ENCODE data around the gene SYT7. TPM values are rescaled to one million over a fixed set of nuclear protein-coding genes. Genes with fewer than 3 reads are reported as not detected.
A peak's percentile ranks its signal among the peaks of the same experiment; 100 is the strongest.

SYT7 gene
- total and polyA plus RNA-seq, 2 of the 8 experiments (the other 6 are each of a cell fraction or from before 2014, with no cell fraction given) = 9.6 to 10.5 TPM

- no peak overlapping the region; the same call in 1 of the 2 replicates for H2BK12ac ChIP-seq (ENCODE audit: low read depth, low read length)
- no peak overlapping the region for H2BK15ac ChIP-seq (ENCODE audit: low read length)
- peak overlapping the region; percentile 23; the same call in 1 of the 2 replicates for H2BK20ac ChIP-seq (ENCODE audit: low read length)
- no peak overlapping the region for H3K23ac ChIP-seq (ENCODE audit: insufficient read length)
- FAIRE-seq = no peak
- H3K9me3 ChIP-seq (ENCODE audit: insufficient read depth in 2 of 2, low read depth in 1 of 2, low read length in 1 of 2) = no peaks in the 10 kb centered on the region
- no peak overlapping the region for H3K9ac ChIP-seq (replicated peaks in 1 of 4; ENCODE audit: extremely low read depth in 1 of 4, low read depth in 3 of 4, low read length in 3 of 4)
- no peaks in the 10 kb centered on the region for H3K79me1 ChIP-seq (ENCODE audit: low read depth, low read length)
- H3K79me2 ChIP-seq (ENCODE audit: control insufficient read depth in 1 of 2, insufficient read depth in 2 of 2, low read length in 2 of 2) = no peaks in the 10 kb centered on the region
- no peaks in the 10 kb centered on the region for H3K36me3 ChIP-seq (ENCODE audit: control insufficient read depth in 2 of 4, insufficient read depth in 4 of 4, low read length in 3 of 4)
- H3K4me3 ChIP-seq (ENCODE audit: extremely low read depth in 1 of 4, insufficient read depth in 2 of 4, low read depth in 3 of 4, low read length in 4 of 4) = no peak overlapping the region
- ChIA-PET CTCF (ENCODE audit: partially characterized antibody) (interaction anchor here (0.7 to 21.9 kb wide), 41 partner anchors 9 to 236 kb away, joined by 3 to 335 read pairs (median 9); partner anchors contain the start of genes LRRC10B, SYT7 and TMEM216), POLR2A (ENCODE audit: partially characterized antibody) (interaction anchor here (1.0 to 1.3 kb wide), 2 partner anchors 10 to 44 kb away, joined by 3 read pairs; no protein-coding TSS in a partner anchor)
- 0 out of 2 replicates have a peak, but pooled peaks cover 2% of the 10 kb centered on the region for H3K23me2 ChIP-seq (ENCODE audit: low read depth, low read length)
- no peak overlapping the region for H4K5ac ChIP-seq (ENCODE audit: insufficient read length, low read depth, low read length)
- 93% methylated on average over 5 of the region's 5 CpGs; no CpG with 5 or more reads in 1 of the 2 experiments for WGBS, 2 experiments (ENCODE audit: extremely low coverage in 1 of 2, insufficient coverage in 1 of 2, insufficient read length in 1 of 2, insufficient replicate concordance in 2 of 2, low coverage in 1 of 2, low lambda C conversion rate in 2 of 2, missing lambda C conversion rate in 1 of 2)
- no peak overlapping the region for H2AFZ ChIP-seq (ENCODE audit: low read length)
- no peak overlapping the region for H4K8ac ChIP-seq (ENCODE audit: extremely low read depth, insufficient read depth, low read length)
- H3K14ac ChIP-seq (ENCODE audit: insufficient read length) = no peak overlapping the region
- peak overlapping the region; percentile 12 for H4K91ac ChIP-seq (replicated peaks; ENCODE audit: insufficient read length, low read length)
- H2AK5ac ChIP-seq (ENCODE audit: low read depth, low read length) = no peak overlapping the region
- H3K4me1 ChIP-seq (replicated peaks in 1 of 4; ENCODE audit: control insufficient read depth in 3 of 4, insufficient read depth in 4 of 4, low read length in 3 of 4) = peaks cover 5 to 25% (median 18%) of the 10 kb centered on the region in 4 experiments
- no peak overlapping the region for H2BK5ac ChIP-seq (ENCODE audit: low read depth, low read length)
- no peaks in the 10 kb centered on the region for H3K27me3 ChIP-seq (replicated peaks in 1 of 4; ENCODE audit: control insufficient read depth in 3 of 4, extremely low read depth in 1 of 4, insufficient read depth in 3 of 4, low read length in 3 of 4)
- no peak overlapping the region for H3K4ac ChIP-seq (replicated peaks; ENCODE audit: insufficient read length, low read depth, low read length)
- H3K56ac ChIP-seq (replicated peaks; ENCODE audit: insufficient read length, low read depth, low read length) = no peak overlapping the region
- H4K20me1 ChIP-seq (replicated peaks in 1 of 2; ENCODE audit: control insufficient read depth in 1 of 2, insufficient read depth in 2 of 2, low read length in 2 of 2) = no peaks in the 10 kb centered on the region
- TF ChIP-seq SRF (IDR thresholded peaks at IDR 0.05; ENCODE audit: low read depth, low read length) = no peak
- TF ChIP-seq ASH2L (IDR thresholded peaks at IDR 0.05; ENCODE audit: low read length) = no peak
- TF ChIP-seq BRCA1 (IDR thresholded peaks at IDR 0.05; ENCODE audit: low read depth, low read length) = no peak
- TF ChIP-seq SIRT6 (IDR thresholded peaks at IDR 0.05; ENCODE audit: low read length) = no peak
- no peak for TF ChIP-seq CTCF (IDR thresholded peaks at IDR 0.05; ENCODE audit: control extremely low read depth in 1 of 3, insufficient read depth in 1 of 3, low read depth in 1 of 3, low read length in 3 of 3)
- H3K18ac ChIP-seq (ENCODE audit: extremely low read depth, low read length) = no peak overlapping the region
- peak overlapping the region; percentile 18 for H2BK120ac ChIP-seq (replicated peaks; ENCODE audit: low read depth, low read length)
- no peak overlapping the region for H3K27ac ChIP-seq (ENCODE audit: low read depth, low read length)
- no peak overlapping the region for H3K4me2 ChIP-seq (ENCODE audit: insufficient read depth in 1 of 2, low read depth in 2 of 2, low read length in 2 of 2)
- DNase-seq (ENCODE audit: low read depth in 1 of 2, low spot score in 2 of 2) = no peak
Observed at GRCh38 chr11:61628662-61628970, 47.7 kb upstream of the SYT7 start.

Data from H1 (cell line).